Lower leg skin (tissue), 4 donors: ENCODE measurements around the gene ADGRD1. TPM values are rescaled to one million over a fixed set of nuclear protein-coding genes. Genes with fewer than 3 reads are reported as not detected.
"Not testable (repeated sequence)": the region's sequence is repeated elsewhere in the genome, so short reads cannot be mapped to it uniquely, and the experiment has no call there.

Experiments
- DNase-seq, 2 donors: peaks; one replicate each; pipeline ENCODE4 v3.0.0-alpha.2; 2019; ENCODE audit warnings: low spot score in 2 of 2
- H3K4me3 ChIP-seq: fragments of 200-600 bp; sonication (generic); 2 replicates; pipeline ENCODE4 v1.5.1; 2017; ENCODE audit warnings: mild to moderate bottlenecking, low read depth; ENCODE audit not compliant: poor library complexity, severe bottlenecking
- POLR2A ChIP-seq, 2 donors: fragments of 450-650 bp; IDR thresholded peaks; one replicate each; pipeline ENCODE4 v1.6.1; 2016 to 2017; ENCODE audit warnings: antibody characterized with exemption in 2 of 2, mild to moderate bottlenecking in 1 of 2, moderate library complexity in 1 of 2
- WGBS, 2 donors: methylation state at CpG; one replicate each; pipeline ENCODE4 v1.1.5; 2018; 5-methylcytosine and 5-hydroxymethylcytosine counted together
- intact Hi-C: fragments of 100-400 bp; cut with DNase I; formaldehyde crosslinking; loops from one replicate; pipeline ENCODE4 v1.15.0; 2023; ENCODE audit warnings: low total_unique reads
- total RNA-seq, 4 donors: library from RNA; depleted of rRNA; stranded (reverse); fragments of >200 nt; gene quantifications; one replicate each; pipeline ENCODE4 v1.1.0, GENCODE V29; 2016
- TF ChIP-seq, protein P1 (sequence below), 3 donors: fragments of 450-650 bp; IDR thresholded peaks; one replicate each; pipeline ENCODE4 v1.5.1; 2016; ENCODE audit warnings: antibody characterized with exemption in 3 of 3, mild to moderate bottlenecking in 3 of 3, moderate library complexity in 2 of 3

The ADGRD1 gene
- total RNA-seq, 4 donors from 2014 or later: 8.3 to 11.6 (median 8.9) TPM

DNA sequence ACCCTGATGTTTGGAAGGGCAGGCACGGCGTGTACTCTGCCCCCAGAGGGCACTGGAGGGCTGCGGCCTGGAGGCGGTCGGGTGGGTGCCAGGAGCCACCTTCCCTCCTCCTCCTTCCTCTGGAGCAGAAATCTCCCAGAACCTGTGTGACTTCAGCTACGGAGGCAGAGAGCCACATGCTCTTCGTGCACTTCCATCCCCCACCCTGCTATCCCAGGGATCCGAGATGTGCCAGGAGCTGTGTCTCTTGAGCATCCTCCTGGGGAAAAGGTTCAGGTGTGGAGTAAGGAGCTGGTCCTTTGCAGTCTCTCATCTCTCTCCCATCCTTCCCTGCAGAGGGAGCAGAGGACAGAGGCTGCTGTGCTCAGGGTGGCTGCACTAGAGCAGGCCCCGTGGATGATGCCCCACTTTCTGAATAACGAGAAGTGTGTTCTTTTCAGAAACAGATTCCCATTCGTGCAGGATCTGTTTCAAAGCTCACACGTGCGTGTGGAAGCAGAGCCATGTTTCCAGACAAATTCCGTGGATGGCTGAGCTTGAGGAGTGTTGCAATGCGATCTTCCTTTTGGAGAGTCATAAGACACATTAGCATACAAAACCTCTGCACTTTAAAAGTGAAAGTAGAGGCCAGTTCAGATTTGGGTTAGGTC is 162.9 kb downstream of the ADGRD1 start:
- intact Hi-C loops: no loop called here
- 47 to 50% methylated on average over 15 of the region's 15 CpGs for WGBS, 2 donors
- DNase-seq: peak in 1 of 2 donors; percentile 56
- TF ChIP-seq POLR2A (IDR thresholded peaks at IDR 0.05): no peak
- no peak overlapping the region for H3K4me3 ChIP-seq

DNA sequence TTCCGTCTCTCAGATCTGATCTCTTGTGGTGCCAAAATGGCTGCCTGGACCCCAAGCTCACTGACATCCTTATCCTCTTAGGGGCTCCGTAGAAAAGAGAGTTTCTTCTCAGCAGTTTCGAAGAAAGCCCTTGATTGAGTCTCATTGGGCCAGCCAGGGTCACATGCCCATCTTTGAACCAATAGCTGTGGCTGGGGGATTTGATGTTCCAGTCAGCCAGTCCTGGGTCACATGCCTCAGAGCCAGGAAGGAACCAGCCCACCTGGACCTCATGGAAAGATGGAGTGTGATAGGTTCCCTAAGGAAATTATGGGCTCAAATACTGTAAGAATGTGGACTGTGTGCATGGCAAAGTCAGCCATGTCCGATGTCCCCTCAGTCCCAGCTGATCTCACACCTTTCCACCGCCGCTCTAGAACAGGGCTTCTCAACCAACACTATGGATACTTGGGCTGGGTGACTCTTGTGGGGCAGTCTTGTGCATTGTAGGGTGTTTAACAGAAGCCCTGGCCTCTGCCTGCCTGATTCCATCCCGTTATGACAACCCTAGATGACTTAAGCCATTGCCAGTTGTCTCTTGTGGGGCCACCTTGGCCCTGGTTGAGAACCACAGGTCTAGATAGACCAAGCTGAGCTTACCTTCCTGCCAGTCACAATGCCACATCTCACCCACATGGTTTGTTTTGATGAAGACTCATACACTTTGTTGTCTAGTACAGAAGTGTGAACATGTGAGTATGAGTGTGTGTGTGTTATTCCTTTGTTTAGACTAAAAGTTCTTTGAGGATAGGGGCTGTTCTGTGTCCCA is 163.9 kb downstream of the ADGRD1 start:
- H3K4me3 ChIP-seq: no peak overlapping the region
- TF ChIP-seq, protein P1, sequence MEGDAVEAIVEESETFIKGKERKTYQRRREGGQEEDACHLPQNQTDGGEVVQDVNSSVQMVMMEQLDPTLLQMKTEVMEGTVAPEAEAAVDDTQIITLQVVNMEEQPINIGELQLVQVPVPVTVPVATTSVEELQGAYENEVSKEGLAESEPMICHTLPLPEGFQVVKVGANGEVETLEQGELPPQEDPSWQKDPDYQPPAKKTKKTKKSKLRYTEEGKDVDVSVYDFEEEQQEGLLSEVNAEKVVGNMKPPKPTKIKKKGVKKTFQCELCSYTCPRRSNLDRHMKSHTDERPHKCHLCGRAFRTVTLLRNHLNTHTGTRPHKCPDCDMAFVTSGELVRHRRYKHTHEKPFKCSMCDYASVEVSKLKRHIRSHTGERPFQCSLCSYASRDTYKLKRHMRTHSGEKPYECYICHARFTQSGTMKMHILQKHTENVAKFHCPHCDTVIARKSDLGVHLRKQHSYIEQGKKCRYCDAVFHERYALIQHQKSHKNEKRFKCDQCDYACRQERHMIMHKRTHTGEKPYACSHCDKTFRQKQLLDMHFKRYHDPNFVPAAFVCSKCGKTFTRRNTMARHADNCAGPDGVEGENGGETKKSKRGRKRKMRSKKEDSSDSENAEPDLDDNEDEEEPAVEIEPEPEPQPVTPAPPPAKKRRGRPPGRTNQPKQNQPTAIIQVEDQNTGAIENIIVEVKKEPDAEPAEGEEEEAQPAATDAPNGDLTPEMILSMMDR (IDR thresholded peaks at IDR 0.05): no peak
- no peak for TF ChIP-seq POLR2A (IDR thresholded peaks at IDR 0.05)
- 91 to 93% methylated on average over 7 of the region's 7 CpGs for WGBS, 2 donors
- intact Hi-C loops: no loop called here
- peak in 1 of 2 donors; percentile 79 for DNase-seq

DNA sequence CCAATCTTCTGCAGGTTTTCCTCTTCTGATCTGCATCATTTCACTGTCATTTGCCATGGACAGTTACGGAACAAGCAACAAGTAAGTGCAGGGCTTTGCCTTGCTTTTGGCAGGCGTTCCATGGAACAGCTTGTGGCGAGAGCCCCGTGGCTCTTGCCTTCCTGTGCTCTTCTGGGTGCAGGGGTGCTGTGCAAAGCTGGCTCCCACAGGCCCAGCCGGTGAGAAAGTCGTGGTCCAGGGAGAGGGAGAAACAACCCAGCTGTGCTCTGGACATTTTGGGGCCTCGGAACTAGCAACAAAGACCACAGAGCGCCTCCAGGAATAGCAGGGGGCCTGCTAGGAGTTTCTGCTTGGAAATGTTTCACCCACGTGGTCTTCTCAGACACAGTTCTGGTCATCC is 164.7 kb downstream of the ADGRD1 start:
- WGBS, 2 donors: 75 to 89% methylated on average over 9 of the region's 9 CpGs
- TF ChIP-seq, protein P1 (IDR thresholded peaks at IDR 0.05): no peak
- TF ChIP-seq POLR2A (IDR thresholded peaks at IDR 0.05): no peak
- H3K4me3 ChIP-seq: no peak overlapping the region
- intact Hi-C loops: no loop called here
- peak in 1 of 2 donors; percentile 13 for DNase-seq

DNA sequence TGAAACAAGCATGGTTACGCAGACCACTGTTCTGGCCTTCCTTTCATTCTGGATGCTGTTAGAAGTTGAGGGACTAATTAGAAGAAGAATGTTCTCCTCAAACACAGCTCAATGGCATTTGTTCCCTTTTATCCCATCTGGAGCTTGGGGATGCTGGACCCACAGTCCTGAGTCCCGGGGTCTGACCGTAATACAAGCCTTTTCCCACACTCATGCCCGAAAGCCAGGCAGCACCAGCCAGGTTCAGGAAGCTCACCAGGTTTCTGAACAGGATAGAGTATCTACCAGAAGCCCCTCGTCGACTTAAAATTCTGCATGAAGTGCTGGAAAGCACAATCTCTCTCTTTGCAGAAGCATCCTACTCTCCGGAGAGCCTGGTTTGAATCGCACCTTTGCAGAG is 165.6 kb downstream of the ADGRD1 start:
- intact Hi-C loops, H3K4me3 ChIP-seq: not testable (repeated sequence)
- peak in 1 of 2 donors; percentile 8 for DNase-seq
- 91 to 92% methylated on average over 8 of the region's 8 CpGs for WGBS, 2 donors

DNA sequence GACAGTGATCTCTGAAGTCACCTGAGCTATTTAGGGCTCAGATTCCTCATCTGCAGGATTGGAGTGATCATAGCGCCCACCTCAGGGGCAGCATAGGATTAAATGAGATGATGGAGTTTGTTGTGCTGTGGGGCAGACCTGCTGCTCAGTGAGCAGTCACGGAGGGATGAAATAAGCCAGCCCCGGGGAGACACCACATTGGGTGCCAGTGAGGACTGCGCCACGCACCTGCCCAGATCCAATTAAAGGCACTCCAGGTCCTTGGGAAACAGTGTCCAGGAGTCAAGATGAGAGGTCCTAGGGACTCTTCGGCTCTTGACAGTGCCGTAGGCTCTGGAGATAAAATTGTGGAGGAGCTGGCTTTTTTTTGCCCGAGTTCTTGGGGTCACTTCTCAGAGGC is 166.2 kb downstream of the ADGRD1 start:
- intact Hi-C loops: loop anchor here (10.0 kb wide), 1 partner anchor 195 kb away; no protein-coding TSS in a partner anchor
- WGBS, 2 donors: 93 to 94% methylated on average over 8 of the region's 8 CpGs
- no peak overlapping the region for H3K4me3 ChIP-seq
- TF ChIP-seq POLR2A (IDR thresholded peaks at IDR 0.05): no peak
- TF ChIP-seq, protein P1 (IDR thresholded peaks at IDR 0.05): no peak
- peak in 1 of 2 donors; percentile 37 for DNase-seq

DNA sequence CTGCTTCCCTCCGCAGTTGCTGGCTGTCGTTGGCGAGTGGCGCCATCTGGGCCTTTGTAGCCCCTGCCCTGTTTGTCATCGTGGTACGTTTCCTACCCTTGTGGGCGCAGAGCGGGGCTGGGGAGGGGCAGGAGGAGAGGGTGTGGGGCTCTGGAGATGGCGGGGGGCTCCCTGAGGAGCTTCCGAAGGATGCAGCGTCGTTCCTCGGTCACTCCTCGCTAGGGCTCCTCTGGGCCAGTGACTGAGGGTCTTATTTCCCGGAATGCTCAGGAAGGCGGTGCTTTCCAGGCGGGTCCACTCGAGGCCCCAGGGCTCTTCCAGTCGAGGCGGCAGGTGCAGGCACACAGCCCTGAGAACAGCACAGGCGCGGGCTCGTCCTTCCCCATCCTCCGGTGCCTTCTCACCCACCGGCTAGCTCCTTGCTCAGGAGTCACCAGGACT is 167.1 kb downstream of the ADGRD1 start:
- intact Hi-C loops: loop anchor here (10.0 kb wide), 1 partner anchor 196 kb away; no protein-coding TSS in a partner anchor
- no peak for TF ChIP-seq POLR2A (IDR thresholded peaks at IDR 0.05)
- TF ChIP-seq, protein P1 (IDR thresholded peaks at IDR 0.05): no peak

More for the DNA sequence above, 167.1 kb downstream of the ADGRD1 start:
- DNase-seq: peak in 1 of 2 donors; percentile 80
- no peak overlapping the region for H3K4me3 ChIP-seq
- 65 to 74% methylated on average over 25 of the region's 25 CpGs for WGBS, 2 donors
